MM.1S (cell line): ENCODE measurements around the gene BBX.

ENCODE experiments used
- CTCF ChIP-seq: fragments of 300-600 bp; sonication (generic); IDR thresholded peaks from 2 replicates; pipeline ENCODE4 v1.5.1; 2016; ENCODE audit warnings: antibody characterized with exemption, low read length, mixed read lengths
- EZH2 ChIP-seq: fragments of 300-600 bp; sonication (generic); optimal IDR thresholded peaks from 2 replicates; pipeline ENCODE3; 2017; ENCODE audit warnings: low read depth, mild to moderate bottlenecking, antibody characterized with exemption, low read length, mixed read lengths
- EZH2phosphoT487 ChIP-seq: fragments of 300-600 bp; sonication (generic); IDR thresholded peaks from 2 replicates; pipeline ENCODE4 v1.6.1; 2018; ENCODE audit warnings: antibody characterized with exemption, low read length

GRCh38 chr3:107745354-107745753 lies 222.6 kb downstream of the BBX start:
- no peak for TF ChIP-seq CTCF
- TF ChIP-seq EZH2phosphoT487, result no peak
- no peak for TF ChIP-seq EZH2
